PC-3 (cell line): Measurements from ENCODE around the gene AP2A1.

ENCODE experiments used
- EZH2 ChIP-seq: fragments of 300-600 bp; sonication (generic); IDR thresholded peaks from one replicate; pipeline ENCODE4 v1.6.1; 2017; ENCODE audit warnings: antibody characterized with exemption, mild to moderate bottlenecking, low read length; ENCODE audit not compliant: unreplicated experiment
- EZH2phosphoT487 ChIP-seq: fragments of 300-600 bp; sonication (generic); IDR thresholded peaks from 2 replicates; pipeline ENCODE4 v1.6.1; 2018; ENCODE audit warnings: mild to moderate bottlenecking, antibody characterized with exemption, low read length, borderline replicate concordance
- TF ChIP-seq, protein P1 (sequence below): fragments of 300-600 bp; sonication (generic); conservative IDR thresholded peaks from 2 replicates; pipeline ENCODE4 v1.5.1; 2017; ENCODE audit warnings: antibody characterized with exemption, low read depth, mild to moderate bottlenecking, low read length

DNA sequence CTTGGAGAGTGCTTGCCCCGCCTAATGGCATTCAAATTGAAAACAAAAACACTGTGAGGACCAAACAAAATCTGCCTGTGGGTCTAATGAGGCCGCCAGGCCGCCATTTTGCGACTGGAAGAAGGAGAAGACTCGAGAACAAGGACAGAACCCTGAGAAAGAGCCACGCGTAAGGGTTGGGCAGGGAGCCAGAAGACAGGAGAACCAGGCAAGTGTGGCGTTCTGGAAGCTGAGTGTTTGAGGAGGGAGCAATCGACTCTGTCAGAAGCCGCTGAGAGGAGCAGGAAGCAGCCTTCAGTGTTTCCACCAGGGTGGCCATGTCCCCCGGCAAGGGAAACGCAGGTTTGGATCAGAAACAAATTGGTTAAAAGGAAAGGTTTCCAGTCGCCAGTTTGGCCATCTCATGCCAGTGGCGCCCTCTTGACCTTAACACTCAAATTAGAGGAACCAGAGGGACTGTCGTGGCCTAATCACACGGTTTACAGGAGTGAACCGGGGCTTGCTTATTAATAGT is 74.0 kb downstream of the AP2A1 start:
- TF ChIP-seq, protein P1, sequence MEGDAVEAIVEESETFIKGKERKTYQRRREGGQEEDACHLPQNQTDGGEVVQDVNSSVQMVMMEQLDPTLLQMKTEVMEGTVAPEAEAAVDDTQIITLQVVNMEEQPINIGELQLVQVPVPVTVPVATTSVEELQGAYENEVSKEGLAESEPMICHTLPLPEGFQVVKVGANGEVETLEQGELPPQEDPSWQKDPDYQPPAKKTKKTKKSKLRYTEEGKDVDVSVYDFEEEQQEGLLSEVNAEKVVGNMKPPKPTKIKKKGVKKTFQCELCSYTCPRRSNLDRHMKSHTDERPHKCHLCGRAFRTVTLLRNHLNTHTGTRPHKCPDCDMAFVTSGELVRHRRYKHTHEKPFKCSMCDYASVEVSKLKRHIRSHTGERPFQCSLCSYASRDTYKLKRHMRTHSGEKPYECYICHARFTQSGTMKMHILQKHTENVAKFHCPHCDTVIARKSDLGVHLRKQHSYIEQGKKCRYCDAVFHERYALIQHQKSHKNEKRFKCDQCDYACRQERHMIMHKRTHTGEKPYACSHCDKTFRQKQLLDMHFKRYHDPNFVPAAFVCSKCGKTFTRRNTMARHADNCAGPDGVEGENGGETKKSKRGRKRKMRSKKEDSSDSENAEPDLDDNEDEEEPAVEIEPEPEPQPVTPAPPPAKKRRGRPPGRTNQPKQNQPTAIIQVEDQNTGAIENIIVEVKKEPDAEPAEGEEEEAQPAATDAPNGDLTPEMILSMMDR = no peak
- TF ChIP-seq EZH2 (no peak), EZH2phosphoT487 (no peak)
